Fibroblast of skin of left quadriceps (primary cell): ENCODE measurements around the gene NSG1.
"Not testable (repeated sequence)": the region's sequence is repeated elsewhere in the genome, so short reads cannot be mapped to it uniquely, and the experiment has no call there.

Experiments used
- DNase-seq, 2 experiments: peaks; one replicate each; pipeline ENCODE4 v3.0.0-alpha.2; 2013; ENCODE audit warnings: low read depth in 2 of 2

NSG1 gene

GRCh38 chr4:4386736-4387392 is at the start of gene NSG1:
Gene NSG1, plus strand, starts transcription at chr4:4387102. Its CDS starts 528 bp downstream, at chr4:4387630.
- DNase-seq = no peak

- DNase-seq = no peak
Measured at GRCh38 chr4:4338210-4339001, 48.5 kb upstream of the NSG1 start.

- no peak for DNase-seq
Measured at GRCh38 chr4:4339504-4340085, 47.3 kb upstream of the NSG1 start.

GRCh38 chr4:4341861-4342650 is 44.8 kb upstream of the NSG1 start:
- no peak for DNase-seq

GRCh38 chr4:4343038-4343437 is 43.9 kb upstream of the NSG1 start:
- DNase-seq = no peak

GRCh38 chr4:4344915-4345527 is 41.9 kb upstream of the NSG1 start:
- DNase-seq = no peak

GRCh38 chr4:4347585-4347984 is 39.3 kb upstream of the NSG1 start:
- no peak for DNase-seq

- DNase-seq = not testable (repeated sequence)
Measured at GRCh38 chr4:4348585-4348984, 38.3 kb upstream of the NSG1 start.

- no peak for DNase-seq
Measured at GRCh38 chr4:4349867-4350266, 37.0 kb upstream of the NSG1 start.

GRCh38 chr4:4350909-4351308 is 36.0 kb upstream of the NSG1 start:
- DNase-seq = no peak

- no peak for DNase-seq
Measured at GRCh38 chr4:4355302-4355701, 31.6 kb upstream of the NSG1 start.

GRCh38 chr4:4356106-4357041 is 30.5 kb upstream of the NSG1 start:
- no peak for DNase-seq

- no peak for DNase-seq
Measured at GRCh38 chr4:4358093-4358854, 28.6 kb upstream of the NSG1 start.

- DNase-seq = no peak
Measured at GRCh38 chr4:4361883-4362282, 25.0 kb upstream of the NSG1 start.

- no peak for DNase-seq
Measured at GRCh38 chr4:4362991-4363697, 23.8 kb upstream of the NSG1 start.

- no peak for DNase-seq
Measured at GRCh38 chr4:4364061-4364460, 22.8 kb upstream of the NSG1 start.

GRCh38 chr4:4364486-4365208 is 22.3 kb upstream of the NSG1 start:
- DNase-seq = no peak

- DNase-seq = no peak
Measured at GRCh38 chr4:4368809-4369580, 17.9 kb upstream of the NSG1 start.
